OCI-LY3 (cell line): ENCODE data around the gene FBXO17.

Experiments
- CTCF ChIP-seq: fragments of 200-600, 300-600 bp; sonication (generic); IDR thresholded peaks from 2 replicates; pipeline ENCODE4 v1.5.1; 2014; ENCODE audit warnings: antibody characterized with exemption, low read length, low read depth
- EZH2phosphoT487 ChIP-seq: fragments of 200-600 bp; shearing (Covaris generic); IDR thresholded peaks from 2 replicates; pipeline ENCODE4 v1.6.1; 2018; ENCODE audit warnings: antibody characterized with exemption, mixed run types, low read depth

GRCh38 chr19:38985262-38985661, 9.7 kb upstream of the FBXO17 start:
- no peak for TF ChIP-seq CTCF
- no peak for TF ChIP-seq EZH2phosphoT487
